Esophagus squamous epithelium (tissue), 5 donors: ENCODE measurements around the gene STUB1. TPM values are rescaled to one million over a fixed set of nuclear protein-coding genes. Genes with fewer than 3 reads are reported as not detected.

Experiments
- DNase-seq: peaks from one replicate; lab custom pipeline; 2025; lab: John Stamatoyannopoulos, UW
- H3K27ac ChIP-seq, 4 donors: fragments of 200-600 bp; sonication (generic); one replicate each; pipeline ENCODE4 v1.5.1; 2016 to 2019; ENCODE audit warnings: mild to moderate bottlenecking in 1 of 4
- H3K27me3 ChIP-seq, 4 donors: fragments of 200-600 bp; sonication (generic); 1 replicate in 3 of 4; 2 replicates in 1 of 4; pipeline versions ENCODE4 v1.5.1 to v1.6.0; 2017 to 2021; ENCODE audit warnings: antibody characterized with exemption in 1 of 4
- H3K36me3 ChIP-seq, 3 donors: fragments of 200-600 bp; sonication (generic); one replicate each; pipeline ENCODE4 v1.5.1; 2016 to 2019
- H3K4me1 ChIP-seq, 3 donors: fragments of 200-600 bp; sonication (generic); one replicate each; pipeline ENCODE4 v1.5.1; 2017 to 2019
- H3K4me3 ChIP-seq, 4 donors: fragments of 200-600 bp; sonication (generic); 1 replicate in 3 of 4; 2 replicates in 1 of 4; pipeline ENCODE4 v1.5.1; 2016 to 2019; ENCODE audit warnings: mild to moderate bottlenecking in 2 of 4, moderate library complexity in 1 of 4
- H3K9me3 ChIP-seq, 3 donors: fragments of 200-600 bp; sonication (generic); one replicate each; pipeline ENCODE4 v1.5.1; 2016 to 2019
- POLR2A ChIP-seq, 4 donors: fragments of 450-650 bp; IDR thresholded peaks; one replicate each; pipeline ENCODE4 v1.6.1; 2017; ENCODE audit warnings: antibody characterized with exemption in 4 of 4, mild to moderate bottlenecking in 4 of 4, moderate library complexity in 3 of 4
- WGBS, 2 donors: methylation state at CpG; one replicate each; pipeline ENCODE4 v1.1.5; 2018; 5-methylcytosine and 5-hydroxymethylcytosine counted together
- intact Hi-C: fragments of 100-400 bp; cut with DNase I; formaldehyde crosslinking; loops from one replicate; pipeline ENCODE4 v1.15.0; 2022
- total RNA-seq, 4 donors: library from RNA; depleted of rRNA; stranded (reverse); fragments of >200 nt; gene quantifications; one replicate each; pipeline ENCODE4 v1.1.0, GENCODE V29; 2016
- TF ChIP-seq, protein P1 (sequence below), 6 experiments: fragments of 450-650 bp in 4 of 6; fragments of 200-600 bp in 2 of 6; sonication (generic) in 2 of 6; IDR thresholded peaks; one replicate each; pipeline ENCODE4 v1.5.1; 2016 to 2019; ENCODE audit warnings: antibody characterized with exemption in 6 of 6, mild to moderate bottlenecking in 4 of 6, moderate library complexity in 4 of 6
- donor health status: DM: yes; HTN: yes; CAD: no.

STUB1 gene
- total RNA-seq, 4 donors from 2014 or later: 102 to 148 (median 120) TPM

DNA sequence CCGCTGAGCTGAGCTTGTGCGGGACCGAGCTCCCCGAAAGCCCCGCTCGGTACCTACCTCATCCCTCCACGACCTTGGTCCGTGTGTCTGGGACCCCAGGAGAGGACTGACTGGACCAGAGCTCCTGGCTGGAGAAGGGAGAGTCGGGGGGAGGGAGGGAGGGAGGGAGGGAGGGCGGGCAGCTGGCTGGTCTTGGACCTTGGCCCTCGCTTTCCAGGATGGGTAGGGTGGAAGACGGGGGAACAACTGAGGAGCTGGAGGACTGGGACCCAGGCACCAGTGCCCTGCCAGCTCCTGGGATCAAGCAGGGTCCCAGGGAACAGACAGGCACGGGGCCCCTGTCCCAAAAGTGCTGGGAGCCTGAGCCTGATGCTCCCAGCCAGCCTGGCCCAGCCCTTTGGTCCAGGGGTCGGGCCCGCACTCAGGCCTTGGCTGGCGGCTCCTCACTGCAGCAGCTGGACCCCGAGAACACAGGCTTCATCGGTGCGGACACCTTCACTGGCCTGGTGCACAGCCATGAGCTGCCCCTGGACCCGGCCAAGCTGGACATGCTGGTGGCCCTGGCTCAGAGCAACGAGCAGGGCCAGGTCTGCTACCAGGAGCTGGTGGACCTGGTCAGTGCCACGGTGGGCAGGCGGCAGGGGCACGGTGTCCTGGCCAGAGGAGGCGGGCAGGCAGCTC, 4.2 kb upstream of the STUB1 start:
- DNase-seq: no peak
- H3K9me3 ChIP-seq: no peaks in the 10 kb centered on the region
- H3K36me3 ChIP-seq: peaks cover 21 to 36% (median 24%) of the 10 kb centered on the region in 3 donors
- H3K4me1 ChIP-seq: peaks cover 34 to 71% (median 42%) of the 10 kb centered on the region in 3 donors
- intact Hi-C loops: no loop called here
- 30 to 47% methylated on average over 2 to 3 of the region's 25 CpGs for WGBS, 2 donors
- H3K4me3 ChIP-seq: peak overlapping the region in 3 of 4 donors; percentile 19 to 63 (median 40)
- TF ChIP-seq, protein P1, sequence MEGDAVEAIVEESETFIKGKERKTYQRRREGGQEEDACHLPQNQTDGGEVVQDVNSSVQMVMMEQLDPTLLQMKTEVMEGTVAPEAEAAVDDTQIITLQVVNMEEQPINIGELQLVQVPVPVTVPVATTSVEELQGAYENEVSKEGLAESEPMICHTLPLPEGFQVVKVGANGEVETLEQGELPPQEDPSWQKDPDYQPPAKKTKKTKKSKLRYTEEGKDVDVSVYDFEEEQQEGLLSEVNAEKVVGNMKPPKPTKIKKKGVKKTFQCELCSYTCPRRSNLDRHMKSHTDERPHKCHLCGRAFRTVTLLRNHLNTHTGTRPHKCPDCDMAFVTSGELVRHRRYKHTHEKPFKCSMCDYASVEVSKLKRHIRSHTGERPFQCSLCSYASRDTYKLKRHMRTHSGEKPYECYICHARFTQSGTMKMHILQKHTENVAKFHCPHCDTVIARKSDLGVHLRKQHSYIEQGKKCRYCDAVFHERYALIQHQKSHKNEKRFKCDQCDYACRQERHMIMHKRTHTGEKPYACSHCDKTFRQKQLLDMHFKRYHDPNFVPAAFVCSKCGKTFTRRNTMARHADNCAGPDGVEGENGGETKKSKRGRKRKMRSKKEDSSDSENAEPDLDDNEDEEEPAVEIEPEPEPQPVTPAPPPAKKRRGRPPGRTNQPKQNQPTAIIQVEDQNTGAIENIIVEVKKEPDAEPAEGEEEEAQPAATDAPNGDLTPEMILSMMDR (IDR thresholded peaks at IDR 0.05): no peak
- no peak for TF ChIP-seq POLR2A (IDR thresholded peaks at IDR 0.05)
- peak overlapping the region in 3 of 4 donors; percentile 20 to 42 (median 34) for H3K27ac ChIP-seq
- peaks cover 0 to 33% (median 0%) of the 10 kb centered on the region in 4 donors for H3K27me3 ChIP-seq

DNA sequence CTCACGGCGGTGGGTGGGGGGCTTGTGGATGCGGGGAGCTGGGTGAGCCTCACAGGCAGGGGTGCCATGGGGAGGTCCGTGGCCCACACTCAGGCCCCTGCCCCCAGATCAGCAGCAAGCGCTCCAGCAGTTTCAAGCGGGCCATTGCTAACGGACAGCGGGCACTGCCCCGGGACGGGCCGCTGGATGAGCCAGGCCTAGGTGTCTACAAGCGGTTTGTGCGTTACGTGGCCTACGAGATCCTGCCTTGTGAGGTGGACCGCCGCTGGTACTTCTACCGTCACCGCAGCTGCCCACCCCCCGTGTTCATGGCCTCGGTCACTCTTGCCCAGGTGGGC, 3.7 kb upstream of the STUB1 start:
- no peak for TF ChIP-seq POLR2A (IDR thresholded peaks at IDR 0.05)
- TF ChIP-seq, protein P1 (IDR thresholded peaks at IDR 0.05): no peak
- Histone ChIP-seq H3K36me3 (peaks cover 19 to 34% (median 20%) of the 10 kb centered on the region in 3 donors), H3K4me1 (peaks cover 40 to 76% (median 47%) of the 10 kb centered on the region in 3 donors), H3K4me3 (peak overlapping the region in 1 of 4 donors; percentile 45), H3K9me3 (no peaks in the 10 kb centered on the region), H3K27ac (peak overlapping the region; percentile 6 to 52 (median 31)), H3K27me3 (peaks cover 0 to 33% (median 0%) of the 10 kb centered on the region in 4 donors)
- DNase-seq: no peak
- 56 to 70% methylated on average over 2 to 3 of the region's 21 CpGs for WGBS, 2 donors
- intact Hi-C loops: no loop called here

DNA sequence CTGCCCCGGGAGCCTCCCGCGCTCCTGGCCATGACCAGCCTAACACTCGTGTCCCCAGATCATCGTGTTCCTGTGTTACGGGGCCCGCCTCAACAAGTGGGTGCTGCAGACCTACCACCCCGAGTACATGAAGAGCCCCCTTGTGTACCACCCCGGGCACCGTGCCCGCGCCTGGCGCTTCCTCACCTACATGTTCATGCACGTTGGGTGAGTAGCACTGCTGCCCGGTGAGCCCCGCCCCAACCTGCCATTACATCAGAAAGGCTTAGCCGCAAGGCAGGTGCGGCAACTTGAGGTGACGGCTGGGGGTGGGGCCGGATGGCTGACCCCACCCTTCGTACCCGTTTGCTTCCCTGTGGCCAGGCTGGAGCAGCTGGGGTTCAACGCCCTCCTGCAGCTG, 3.3 kb upstream of the STUB1 start:
- intact Hi-C loops: no loop called here
- WGBS, 2 donors: 36 to 80% methylated on average over 1 to 5 of the region's 23 CpGs
- Histone ChIP-seq H3K4me1 (peaks cover 43 to 80% (median 51%) of the 10 kb centered on the region in 3 donors), H3K4me3 (peak overlapping the region in 2 of 4 donors; percentile 3 to 45), H3K27ac (peak overlapping the region; percentile 6 to 52 (median 31)), H3K9me3 (no peaks in the 10 kb centered on the region), H3K36me3 (peaks cover 21 to 34% (median 21%) of the 10 kb centered on the region in 3 donors), H3K27me3 (peaks cover 0 to 33% (median 0%) of the 10 kb centered on the region in 4 donors)
- TF ChIP-seq POLR2A (IDR thresholded peaks at IDR 0.05): no peak
- TF ChIP-seq, protein P1 (IDR thresholded peaks at IDR 0.05): no peak
- DNase-seq: no peak

DNA sequence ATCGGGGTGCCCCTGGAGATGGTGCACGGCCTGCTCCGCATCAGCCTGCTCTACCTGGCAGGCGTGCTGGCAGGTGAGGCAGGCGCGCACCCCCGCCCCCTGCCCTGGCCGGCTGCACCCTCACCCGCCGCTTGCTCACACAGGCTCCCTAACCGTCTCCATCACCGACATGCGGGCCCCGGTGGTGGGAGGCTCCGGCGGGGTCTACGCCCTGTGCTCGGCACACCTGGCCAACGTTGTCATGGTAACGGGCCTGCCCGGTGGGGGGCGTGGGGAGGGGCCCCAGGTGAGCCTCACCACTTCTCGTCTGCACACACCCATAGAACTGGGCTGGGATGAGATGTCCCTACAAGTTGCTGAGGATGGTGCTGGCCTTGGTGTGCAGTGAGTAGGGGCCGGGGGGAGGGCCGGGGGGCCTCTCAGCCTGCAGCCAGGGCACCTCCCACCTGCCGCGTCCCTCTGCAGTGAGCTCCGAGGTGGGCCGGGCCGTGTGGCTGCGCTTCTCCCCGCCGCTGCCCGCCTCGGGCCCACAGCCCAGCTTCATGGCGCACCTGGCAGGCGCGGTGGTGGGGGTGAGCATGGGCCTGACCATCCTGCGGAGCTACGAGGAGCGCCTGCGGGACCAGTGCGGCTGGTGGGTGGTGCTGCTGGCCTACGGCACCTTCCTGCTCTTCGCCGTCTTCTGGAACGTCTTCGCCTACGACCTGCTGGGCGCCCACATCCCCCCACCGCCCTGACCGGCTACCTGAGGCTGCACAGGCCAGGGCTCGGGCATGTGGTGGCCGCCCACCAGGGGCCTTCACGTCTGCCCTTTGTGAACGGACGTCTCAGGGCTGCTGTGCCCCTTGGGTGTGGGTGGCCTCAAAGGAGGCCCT, 2.7 kb upstream of the STUB1 start:
- intact Hi-C loops: no loop called here
- no peak for DNase-seq
- H3K36me3 ChIP-seq: peaks cover 21 to 34% (median 21%) of the 10 kb centered on the region in 3 donors
- WGBS, 2 donors: 38 to 54% methylated on average over 7 to 18 of the region's 57 CpGs
- H3K27ac ChIP-seq: peak overlapping the region in 2 of 4 donors; percentile 9 to 23
- H3K4me3 ChIP-seq: peak overlapping the region in 2 of 4 donors; percentile 3 to 45
- H3K27me3 ChIP-seq: peaks cover 0 to 33% (median 0%) of the 10 kb centered on the region in 4 donors
- TF ChIP-seq, protein P1 (IDR thresholded peaks at IDR 0.05): no peak
- peak in 1 of 4 donors; percentile 10 for TF ChIP-seq POLR2A (IDR thresholded peaks at IDR 0.05)
- H3K4me1 ChIP-seq: peaks cover 48 to 86% (median 58%) of the 10 kb centered on the region in 3 donors
- H3K9me3 ChIP-seq: no peaks in the 10 kb centered on the region
